SK-N-SH (cell line): ENCODE measurements around the gene SFI1. TPM values are rescaled to one million over a fixed set of nuclear protein-coding genes. Genes with fewer than 3 reads are reported as not detected.

ENCODE experiments used
- CTCF ChIA-PET: fragments of 300-600, 350-600 bp; formaldehyde crosslinking; extraction: SDS; loops from one replicate; lab custom pipeline; 2021; lab: Yijun Ruan, JAX
- POLR2A ChIA-PET: fragments of 350-600 bp; sonication (Branson Sonifier 250); formaldehyde crosslinking; extraction: SDS; loops from one replicate; lab custom pipeline; 2020; ENCODE audit warnings: antibody characterized with exemption, inconsistent platforms; lab: Yijun Ruan, JAX
- DNase-seq: peaks from one replicate; pipeline ENCODE4 v3.0.0; 2012
- H2AFZ ChIP-seq: fragments of 200-600 bp; sonication (generic); 2 replicates; pipeline ENCODE4 v1.8.1; 2016; ENCODE audit warnings: antibody characterized with exemption, mild to moderate bottlenecking, low read depth
- H3F3A ChIP-seq: fragments of 200-600 bp; sonication (generic); replicated peaks from 2 replicates; pipeline ENCODE3; 2016; ENCODE audit warnings: antibody characterized with exemption, mild to moderate bottlenecking; ENCODE audit not compliant: insufficient read depth
- H3K27ac ChIP-seq, 2 experiments: fragments of 200-500 bp in 1 of 2; fragments of 200-600 bp in 1 of 2; sonication (Bioruptor generic) in 1 of 2; sonication (generic), shearing (Covaris generic) in 1 of 2; 2 replicates each; pipeline versions ENCODE4 v1.5.1 to v1.6.1; 2014 to 2016; ENCODE audit warnings: low read depth in 2 of 2, inconsistent platforms in 1 of 2, low read length in 1 of 2, mild to moderate bottlenecking in 1 of 2, mixed read lengths in 1 of 2
- H3K27me3 ChIP-seq: fragments of 200-600 bp; sonication (generic), shearing (Covaris generic); 2 replicates; pipeline ENCODE4 v1.6.1; 2016; ENCODE audit warnings: mixed run types; ENCODE audit not compliant: insufficient read depth
- H3K36me3 ChIP-seq, 2 experiments: fragments of 200-500 bp in 1 of 2; fragments of 200-600 bp in 1 of 2; sonication (Bioruptor generic) in 1 of 2; sonication (generic) in 1 of 2; replicated peaks in 1 of 2; 2 replicates each; pipeline versions ENCODE3 to v1.5.1; 2014 to 2016; ENCODE audit warnings: low read length in 1 of 2, mild to moderate bottlenecking in 1 of 2; ENCODE audit not compliant: insufficient read depth in 2 of 2, control insufficient read depth in 1 of 2
- H3K4me1 ChIP-seq, 2 experiments: fragments of 200-500 bp in 1 of 2; fragments of 200-600 bp in 1 of 2; sonication (Bioruptor generic) in 1 of 2; sonication (generic), shearing (Covaris generic) in 1 of 2; 2 replicates each; pipeline versions ENCODE4 v1.5.1 to v1.6.1; 2014 to 2016; ENCODE audit warnings: low read depth in 1 of 2, low read length in 1 of 2, mixed run types in 1 of 2; ENCODE audit not compliant: insufficient read depth in 2 of 2, control insufficient read depth in 1 of 2
- H3K4me2 ChIP-seq: fragments of 200-600 bp; sonication (generic), shearing (Covaris generic); 2 replicates; pipeline ENCODE4 v1.6.1; 2017; ENCODE audit warnings: mixed run types
- H3K4me3 ChIP-seq, 2 experiments: fragments of 200-500 bp in 1 of 2; fragments of 200-600 bp in 1 of 2; sonication (Bioruptor generic) in 1 of 2; sonication (generic), shearing (Covaris generic) in 1 of 2; 2 replicates each; pipeline versions ENCODE4 v1.5.1 to v1.8.1; 2014 to 2016; ENCODE audit warnings: low read depth in 2 of 2, inconsistent platforms in 1 of 2, low read length in 1 of 2, mild to moderate bottlenecking in 1 of 2, mixed read lengths in 1 of 2, moderate library complexity in 1 of 2
- H3K79me2 ChIP-seq: fragments of 200-600 bp; sonication (generic); 2 replicates; pipeline ENCODE4 v1.8.1; 2017; ENCODE audit warnings: mild to moderate bottlenecking; ENCODE audit not compliant: insufficient read depth
- H3K9ac ChIP-seq: fragments of 200-600 bp; sonication (generic); 2 replicates; pipeline ENCODE4 v1.6.1; 2017; ENCODE audit warnings: mixed run types
- H3K9me2 ChIP-seq: fragments of 200-600 bp; sonication (generic); 2 replicates; pipeline ENCODE4 v1.6.1; 2017; ENCODE audit warnings: mixed run types
- H3K9me3 ChIP-seq: fragments of 200-600 bp; sonication (generic); 2 replicates; pipeline ENCODE4 v1.6.1; 2017; ENCODE audit warnings: mixed run types, mild to moderate bottlenecking, moderate library complexity
- H4K20me1 ChIP-seq: fragments of 200-600 bp; sonication (generic); 2 replicates; pipeline ENCODE4 v1.6.1; 2017; ENCODE audit warnings: mild to moderate bottlenecking, mixed run types; ENCODE audit not compliant: insufficient read depth
- ELF1 ChIP-seq: IDR thresholded peaks from 2 replicates; pipeline ENCODE4 v1.4.0; 2012
- FOSL2 ChIP-seq: IDR thresholded peaks from 2 replicates; pipeline ENCODE4 v1.4.0; 2012; ENCODE audit warnings: low read depth, mild to moderate bottlenecking, moderate library complexity, borderline replicate concordance
- FOXJ3 ChIP-seq: sonication (generic); formaldehyde crosslinking; IDR thresholded peaks from 2 replicates; pipeline ENCODE4 v1.5.1; 2020; ENCODE audit warnings: mild to moderate bottlenecking, missing genetic modification reagents
- FOXM1 ChIP-seq: IDR thresholded peaks from 2 replicates; pipeline ENCODE4 v1.4.0; 2012; ENCODE audit warnings: low read depth, mild to moderate bottlenecking
- JUND ChIP-seq: IDR thresholded peaks from 2 replicates; pipeline ENCODE4 v1.4.0; 2012
- MEF2A ChIP-seq: IDR thresholded peaks from 2 replicates; pipeline ENCODE4 v1.4.0; 2012; ENCODE audit warnings: low read depth, borderline replicate concordance
- NFIC ChIP-seq: IDR thresholded peaks from 2 replicates; pipeline ENCODE4 v1.4.0; 2012; ENCODE audit warnings: borderline replicate concordance
- SIN3A ChIP-seq: IDR thresholded peaks from 2 replicates; pipeline ENCODE4 v1.6.1; 2012; ENCODE audit warnings: low read depth, mild to moderate bottlenecking, low read length, moderate library complexity, borderline replicate concordance
- TAF1 ChIP-seq: IDR thresholded peaks from 2 replicates; pipeline ENCODE4 v1.6.1; 2012; ENCODE audit warnings: low read depth, mild to moderate bottlenecking, low read length, moderate library complexity, borderline replicate concordance
- TEAD4 ChIP-seq: IDR thresholded peaks from 2 replicates; pipeline ENCODE4 v1.4.0; 2012; ENCODE audit warnings: mild to moderate bottlenecking, borderline replicate concordance; ENCODE audit not compliant: insufficient read depth
- WGBS: methylation state at CpG from one replicate; pipeline ENCODE4 v1.1.6; 2017; ENCODE audit warnings: low lambda C conversion rate; 5-methylcytosine and 5-hydroxymethylcytosine counted together
- polyA plus RNA-seq, 3 experiments: library from polyadenylated mRNA; depleted of rRNA; stranded (reverse); fragments of >200 nt; gene quantifications; 2 replicates each; pipeline ENCODE4 v1.2.3, GENCODE V29; 2012
- TF ChIP-seq, protein P1 (sequence below): IDR thresholded peaks from 2 replicates; pipeline ENCODE4; 2012
- TF ChIP-seq, protein P2 (sequence below): IDR thresholded peaks from 2 replicates; pipeline ENCODE4 v1.4.0; 2012; ENCODE audit warnings: low read depth, borderline replicate concordance
- TF ChIP-seq, protein P3 (sequence below): IDR thresholded peaks from 2 replicates; pipeline ENCODE4 v1.4.0; 2012; ENCODE audit warnings: low read depth

Gene SFI1
- polyA plus RNA-seq, 1 of the 3 experiments (the other 2 are of a cell fraction): 24.7 TPM

DNA sequence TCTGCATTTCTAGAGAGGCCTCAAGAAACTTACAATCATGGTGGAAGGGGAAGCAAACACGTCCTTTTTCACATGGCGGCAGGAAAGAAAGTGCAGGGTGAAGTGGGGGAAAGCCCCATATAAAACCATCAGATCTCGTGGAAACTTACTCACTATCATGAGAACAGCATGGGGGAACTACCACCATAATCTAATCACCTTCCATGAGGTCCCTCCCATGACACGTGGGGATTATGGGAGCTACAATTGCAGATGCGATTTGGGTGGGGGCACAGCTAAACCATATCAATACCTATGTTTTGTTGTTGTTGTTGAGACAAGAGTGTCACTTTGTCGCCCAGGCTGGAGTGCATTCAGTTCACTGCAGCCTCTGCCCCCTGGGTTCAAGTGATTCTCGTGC lies 29.9 kb downstream of the SFI1 start:
- TF ChIP-seq NFIC (no peak), TAF1 (no peak), FOXM1 (no peak), ELF1 (no peak), SIN3A (no peak), TEAD4 (no peak), JUND (no peak), FOXJ3 (CRISPR knock-in tag) (no peak), MEF2A (no peak)
- TF ChIP-seq, protein P1, sequence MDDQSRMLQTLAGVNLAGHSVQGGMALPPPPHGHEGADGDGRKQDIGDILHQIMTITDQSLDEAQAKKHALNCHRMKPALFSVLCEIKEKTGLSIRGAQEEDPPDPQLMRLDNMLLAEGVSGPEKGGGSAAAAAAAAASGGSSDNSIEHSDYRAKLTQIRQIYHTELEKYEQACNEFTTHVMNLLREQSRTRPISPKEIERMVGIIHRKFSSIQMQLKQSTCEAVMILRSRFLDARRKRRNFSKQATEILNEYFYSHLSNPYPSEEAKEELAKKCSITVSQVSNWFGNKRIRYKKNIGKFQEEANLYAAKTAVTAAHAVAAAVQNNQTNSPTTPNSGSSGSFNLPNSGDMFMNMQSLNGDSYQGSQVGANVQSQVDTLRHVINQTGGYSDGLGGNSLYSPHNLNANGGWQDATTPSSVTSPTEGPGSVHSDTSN: no peak
- TF ChIP-seq, protein P2, sequence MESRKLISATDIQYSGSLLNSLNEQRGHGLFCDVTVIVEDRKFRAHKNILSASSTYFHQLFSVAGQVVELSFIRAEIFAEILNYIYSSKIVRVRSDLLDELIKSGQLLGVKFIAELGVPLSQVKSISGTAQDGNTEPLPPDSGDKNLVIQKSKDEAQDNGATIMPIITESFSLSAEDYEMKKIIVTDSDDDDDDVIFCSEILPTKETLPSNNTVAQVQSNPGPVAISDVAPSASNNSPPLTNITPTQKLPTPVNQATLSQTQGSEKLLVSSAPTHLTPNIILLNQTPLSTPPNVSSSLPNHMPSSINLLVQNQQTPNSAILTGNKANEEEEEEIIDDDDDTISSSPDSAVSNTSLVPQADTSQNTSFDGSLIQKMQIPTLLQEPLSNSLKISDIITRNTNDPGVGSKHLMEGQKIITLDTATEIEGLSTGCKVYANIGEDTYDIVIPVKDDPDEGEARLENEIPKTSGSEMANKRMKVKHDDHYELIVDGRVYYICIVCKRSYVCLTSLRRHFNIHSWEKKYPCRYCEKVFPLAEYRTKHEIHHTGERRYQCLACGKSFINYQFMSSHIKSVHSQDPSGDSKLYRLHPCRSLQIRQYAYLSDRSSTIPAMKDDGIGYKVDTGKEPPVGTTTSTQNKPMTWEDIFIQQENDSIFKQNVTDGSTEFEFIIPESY: no peak
- no peaks in the 10 kb centered on the region for H3K9me2 ChIP-seq
- ChIA-PET POLR2A (no interaction called here), CTCF (no interaction called here)
- no peaks in the 10 kb centered on the region for H3K4me1 ChIP-seq
- H4K20me1 ChIP-seq: no peaks in the 10 kb centered on the region
- H3K9ac ChIP-seq: no peak overlapping the region
- H3K4me2 ChIP-seq: no peak overlapping the region
- peaks cover 17% of the 10 kb centered on the region for H3F3A ChIP-seq
- peaks cover 26% of the 10 kb centered on the region for H3K79me2 ChIP-seq
- no peak overlapping the region for H2AFZ ChIP-seq
- DNase-seq: no peak
- H3K9me3 ChIP-seq: no peaks in the 10 kb centered on the region
- 96% methylated on average over 7 of the region's 7 CpGs for WGBS
- H3K4me3 ChIP-seq: no peak overlapping the region
- H3K27me3 ChIP-seq: no peaks in the 10 kb centered on the region
- H3K36me3 ChIP-seq: peaks cover 0 to 5% of the 10 kb centered on the region in 2 experiments
- no peak overlapping the region for H3K27ac ChIP-seq

DNA sequence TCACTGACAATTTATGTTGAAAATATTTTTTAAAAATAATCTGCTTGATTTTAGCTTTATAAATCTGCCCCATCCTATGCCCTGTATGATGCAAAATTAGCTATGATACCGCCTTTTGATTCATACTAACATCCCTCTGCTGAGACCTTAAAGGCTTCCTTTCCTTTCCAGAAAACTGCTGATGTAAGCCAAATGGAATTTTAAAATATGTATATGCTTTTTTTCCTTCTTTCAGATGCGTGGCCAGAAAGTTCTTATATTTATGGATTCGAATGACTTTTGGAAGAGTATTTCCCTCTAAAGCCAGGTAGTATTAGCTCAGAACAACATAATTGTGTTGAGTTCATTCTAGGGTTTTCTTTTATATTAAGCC lies 34.5 kb downstream of the SFI1 start:
- H3K4me3 ChIP-seq: no peak overlapping the region
- no peaks in the 10 kb centered on the region for H3K27me3 ChIP-seq
- CTCF ChIA-PET: interaction anchor here (0.7 to 1.9 kb wide), 2 partner anchors 12 to 14 kb away, joined by 3 to 5 read pairs; no protein-coding TSS in a partner anchor
- H2AFZ ChIP-seq: peak overlapping the region; percentile 66; the same call in 1 of the 2 replicates
- H3K9ac ChIP-seq: peak overlapping the region; percentile 47; the same call in 1 of the 2 replicates
- peaks cover 0 to 5% of the 10 kb centered on the region in 2 experiments for H3K36me3 ChIP-seq
- 0 out of 2 replicates have a peak, but pooled peaks have one; percentile 1 for TF ChIP-seq FOSL2
- 0 out of 2 replicates have a peak, but pooled peaks have one; percentile 12 for TF ChIP-seq JUND
- no peak; the same call in 1 of the 2 replicates for TF ChIP-seq TEAD4
- TF ChIP-seq, protein P3, sequence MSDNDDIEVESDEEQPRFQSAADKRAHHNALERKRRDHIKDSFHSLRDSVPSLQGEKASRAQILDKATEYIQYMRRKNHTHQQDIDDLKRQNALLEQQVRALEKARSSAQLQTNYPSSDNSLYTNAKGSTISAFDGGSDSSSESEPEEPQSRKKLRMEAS: 0 out of 2 replicates have a peak, but pooled peaks have one; percentile 32
- TF ChIP-seq, all 33 proteins: peak for 3
- Histone ChIP-seq H3K9me3 (no peaks in the 10 kb centered on the region), H3K27ac (peak overlapping the region; percentile 75 to 88), H3K9me2 (no peaks in the 10 kb centered on the region), H4K20me1 (no peaks in the 10 kb centered on the region), H3F3A (peaks cover 30% of the 10 kb centered on the region), H3K4me2 (peak overlapping the region; percentile 7; the same call in 1 of the 2 replicates), H3K4me1 (peaks cover 0 to 8% of the 10 kb centered on the region in 2 experiments; a peak in 1 of 4 replicates), H3K79me2 (peaks cover 16% of the 10 kb centered on the region; the same call in 1 of the 2 replicates)
- DNase-seq: no peak
- POLR2A ChIA-PET: no interaction called here
- WGBS: 36% methylated on average over 3 of the region's 3 CpGs
